Loucy (cell line): ENCODE results near the gene SNRPB.

ENCODE experiments used
- EZH2phosphoT487 ChIP-seq: fragments of 200-600 bp; IDR thresholded peaks from 2 replicates; pipeline ENCODE4 v1.6.1; 2018; ENCODE audit warnings: antibody characterized with exemption, mild to moderate bottlenecking, moderate library complexity, borderline replicate concordance
- TF ChIP-seq, protein P1 (sequence below): fragments of 200-600 bp; sonication (generic); conservative IDR thresholded peaks from 2 replicates; pipeline ENCODE4 v1.5.1; 2014; ENCODE audit warnings: mild to moderate bottlenecking, antibody characterized with exemption, low read length

- TF ChIP-seq, protein P1, sequence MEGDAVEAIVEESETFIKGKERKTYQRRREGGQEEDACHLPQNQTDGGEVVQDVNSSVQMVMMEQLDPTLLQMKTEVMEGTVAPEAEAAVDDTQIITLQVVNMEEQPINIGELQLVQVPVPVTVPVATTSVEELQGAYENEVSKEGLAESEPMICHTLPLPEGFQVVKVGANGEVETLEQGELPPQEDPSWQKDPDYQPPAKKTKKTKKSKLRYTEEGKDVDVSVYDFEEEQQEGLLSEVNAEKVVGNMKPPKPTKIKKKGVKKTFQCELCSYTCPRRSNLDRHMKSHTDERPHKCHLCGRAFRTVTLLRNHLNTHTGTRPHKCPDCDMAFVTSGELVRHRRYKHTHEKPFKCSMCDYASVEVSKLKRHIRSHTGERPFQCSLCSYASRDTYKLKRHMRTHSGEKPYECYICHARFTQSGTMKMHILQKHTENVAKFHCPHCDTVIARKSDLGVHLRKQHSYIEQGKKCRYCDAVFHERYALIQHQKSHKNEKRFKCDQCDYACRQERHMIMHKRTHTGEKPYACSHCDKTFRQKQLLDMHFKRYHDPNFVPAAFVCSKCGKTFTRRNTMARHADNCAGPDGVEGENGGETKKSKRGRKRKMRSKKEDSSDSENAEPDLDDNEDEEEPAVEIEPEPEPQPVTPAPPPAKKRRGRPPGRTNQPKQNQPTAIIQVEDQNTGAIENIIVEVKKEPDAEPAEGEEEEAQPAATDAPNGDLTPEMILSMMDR: no peak
- TF ChIP-seq EZH2phosphoT487: no peak
Measured at GRCh38 chr20:2458919-2459499, 11.6 kb downstream of the SNRPB start.
